ENCODE data around the gene HTR6.

GRCh38 chr1:19640363-19641316 is 24.0 kb upstream of the HTR6 start:
- no peak for TF ChIP-seq CTCF (conservative IDR thresholded peaks at IDR 0.05 in 1 of 2, IDR thresholded peaks at IDR 0.05 in 1 of 2; ENCODE audit: low read depth in 1 of 2, low read length in 2 of 2)
- no peak for TF ChIP-seq EZH2 (IDR thresholded peaks at IDR 0.05; ENCODE audit: low read length, missing control alignments)

All from fibroblast of lung (primary cell).